ENCODE results near the gene CUL5.
"Not testable (repeated sequence)": the region's sequence is repeated elsewhere in the genome, so short reads cannot be mapped to it uniquely, and the experiment has no call there.

GRCh38 chr11:108028822-108029441 is 20.2 kb downstream of the CUL5 start:
- TF ChIP-seq POLR2A (IDR thresholded peaks at IDR 0.05; ENCODE audit: low read depth, low read length); POLR2AphosphoS5 (IDR thresholded peaks at IDR 0.05; ENCODE audit: low read depth, low read length); TAF1 (IDR thresholded peaks at IDR 0.05; ENCODE audit: low read depth, low read length); PAX5 (IDR thresholded peaks at IDR 0.05; ENCODE audit: insufficient read depth, low read length, severe bottlenecking); SPI1 (IDR thresholded peaks at IDR 0.05; ENCODE audit: low read depth, low read length); POU2F2 (IDR thresholded peaks at IDR 0.05; ENCODE audit: low read depth, low read length): not testable (repeated sequence)
